ENCODE data around the gene GASK1A. TPM values are rescaled to one million over a fixed set of nuclear protein-coding genes. Genes with fewer than 3 reads are reported as not detected.

Gene GASK1A
- total and polyA plus RNA-seq, 10 of the 15 experiments (the other 5 are each of a cell fraction or from before 2014, with no cell fraction given) = 0.18 TPM; not detected in 9

- Histone ChIP-seq H3K27ac (ENCODE audit: control insufficient read depth, insufficient read depth) (no peak overlapping the region), H3K4me1 (ENCODE audit: control insufficient read depth, insufficient read depth, low read length) (no peaks in the 10 kb centered on the region), H3K79me2 (ENCODE audit: control insufficient read depth, insufficient read depth, low read length) (no peaks in the 10 kb centered on the region), H3K4me3 (no peak overlapping the region), H3K36me3 (ENCODE audit: control insufficient read depth in 2 of 2, insufficient read depth in 2 of 2, low read length in 1 of 2) (no peaks in the 10 kb centered on the region), H3K4me2 (ENCODE audit: control insufficient read depth, insufficient read depth) (no peak overlapping the region), H2AFZ (ENCODE audit: control insufficient read depth, low read depth, low read length) (no peak overlapping the region), H3K27me3 (replicated peaks in 1 of 2; ENCODE audit: control insufficient read depth in 2 of 2, insufficient read depth in 2 of 2, low read length in 1 of 2) (peaks cover 0 to 1% of the 10 kb centered on the region in 2 experiments; a peak in 3 of 4 replicates), H3K9ac (ENCODE audit: control insufficient read depth, insufficient read depth, low read length) (no peak overlapping the region), H4K20me1 (ENCODE audit: control insufficient read depth, insufficient read depth) (no peaks in the 10 kb centered on the region), H3K9me3 (replicated peaks; ENCODE audit: control insufficient read depth, insufficient read depth, low read length) (no peaks in the 10 kb centered on the region; the same call in 2 of the 3 replicates)
- ATAC-seq (peak; percentile 78), DNase-seq (ENCODE audit: low read depth, low spot score) (peak; percentile 8), FAIRE-seq (peak; percentile 96)
- 3% methylated on average over 7 of the region's 7 CpGs for WGBS (ENCODE audit: insufficient coverage, insufficient replicate concordance, low lambda C conversion rate, missing lambda C conversion rate)
- SMC1A ChIA-PET (ENCODE audit: uncharacterized antibody, unreplicated experiment) = interaction anchor here (1.2 to 3.8 kb wide), 4 partner anchors 10 to 76 kb away, joined by 3 to 15 read pairs (median 9); no protein-coding TSS in a partner anchor
- intact Hi-C loops (cut with micrococcal nuclease; ENCODE audit: unreplicated experiment) = no loop called here
- RAD21 ChIA-PET (ENCODE audit: unreplicated experiment) = interaction anchor here (1.0 to 1.2 kb wide), 2 partner anchors 14 to 31 kb away, joined by 3 to 4 read pairs; no protein-coding TSS in a partner anchor
- BruUV-seq (replicated peaks) = no TSS peak
- CTCF ChIA-PET = interaction anchor here (1.0 to 1.5 kb wide), 3 partner anchors 14 to 258 kb away, joined by 3 to 4 read pairs (median 3); no protein-coding TSS in a partner anchor
- in situ Hi-C loops (cut with MboI) = no loop called here
- POLR2A ChIA-PET = no interaction called here
- TF ChIP-seq PBX3 (IDR thresholded peaks at IDR 0.05; ENCODE audit: insufficient replicate concordance, low read depth, low read length) (no peak), ELK1 (IDR thresholded peaks at IDR 0.05; ENCODE audit: low read depth, low read length) (no peak), ZNF592 (IDR thresholded peaks at IDR 0.05) (no peak), SKIL (IDR thresholded peaks at IDR 0.05; ENCODE audit: low read depth, poor library complexity, severe bottlenecking) (no peak), RBBP5 (conservative IDR thresholded peaks at IDR 0.05) (no peak), CREM (IDR thresholded peaks at IDR 0.05; ENCODE audit: low read depth) (no peak), ZBTB11 (CRISPR knock-in tag; IDR thresholded peaks at IDR 0.05) (no peak), RELA (IDR thresholded peaks at IDR 0.05; ENCODE audit: borderline replicate concordance, partially characterized antibody) (no peak), CHD4 (IDR thresholded peaks at IDR 0.05) (no peak), MYC (IDR thresholded peaks at IDR 0.05; ENCODE audit: insufficient read depth, insufficient read length, insufficient replicate concordance, low read length, severe bottlenecking) (no peak), RUNX3 (IDR thresholded peaks at IDR 0.05; ENCODE audit: low read length) (peak; percentile 77)
Measured at GRCh38 chr3:43038010-43038409, 58.9 kb downstream of the GASK1A start.

Measured in GM12878 (cell line).